AML-193 (cell line): ENCODE data around the gene KRT80.

Experiments used
- DNase-seq, 2 experiments: peaks; one replicate each; lab custom pipeline; 2025; lab: John Stamatoyannopoulos, UW

KRT80 gene

DNA sequence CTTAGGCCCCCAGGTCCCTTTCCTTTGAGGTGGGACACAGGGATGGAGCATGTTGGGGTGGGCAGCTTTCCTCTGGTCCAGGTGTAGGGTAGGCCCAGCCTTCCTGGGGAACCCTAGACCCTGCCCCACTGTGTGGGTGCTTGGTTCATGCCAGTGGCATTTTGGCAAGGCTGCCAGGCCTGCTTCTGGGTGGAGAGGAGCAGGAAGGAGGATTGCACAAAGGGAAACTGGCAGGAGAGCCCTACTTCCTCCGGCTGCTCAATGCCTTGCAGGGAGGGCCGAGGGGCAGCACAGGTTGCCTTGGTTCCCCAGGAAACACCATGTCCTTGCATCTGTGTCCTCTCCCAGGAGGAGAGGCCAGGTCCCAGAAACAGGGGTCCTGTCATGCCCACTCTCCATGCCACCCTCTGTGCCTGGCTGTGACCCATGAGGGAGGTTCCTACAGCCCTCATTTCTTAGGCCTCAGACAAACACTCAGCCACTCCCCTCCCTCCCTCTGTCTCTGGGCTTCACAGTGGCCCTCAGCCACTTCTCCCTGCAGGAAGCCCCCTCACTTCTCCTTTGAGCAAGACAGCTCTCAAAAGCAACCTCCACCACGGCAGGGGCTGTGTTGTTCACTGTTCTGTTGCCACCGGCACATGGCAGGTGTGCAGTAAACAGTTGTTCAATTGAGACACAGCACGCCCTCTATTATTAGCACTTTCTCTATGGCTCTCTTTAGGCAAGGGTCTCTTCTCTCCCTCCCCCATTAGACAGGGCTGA, 6.8 kb upstream of the KRT80 start:
- DNase-seq: peak; percentile 91

DNA sequence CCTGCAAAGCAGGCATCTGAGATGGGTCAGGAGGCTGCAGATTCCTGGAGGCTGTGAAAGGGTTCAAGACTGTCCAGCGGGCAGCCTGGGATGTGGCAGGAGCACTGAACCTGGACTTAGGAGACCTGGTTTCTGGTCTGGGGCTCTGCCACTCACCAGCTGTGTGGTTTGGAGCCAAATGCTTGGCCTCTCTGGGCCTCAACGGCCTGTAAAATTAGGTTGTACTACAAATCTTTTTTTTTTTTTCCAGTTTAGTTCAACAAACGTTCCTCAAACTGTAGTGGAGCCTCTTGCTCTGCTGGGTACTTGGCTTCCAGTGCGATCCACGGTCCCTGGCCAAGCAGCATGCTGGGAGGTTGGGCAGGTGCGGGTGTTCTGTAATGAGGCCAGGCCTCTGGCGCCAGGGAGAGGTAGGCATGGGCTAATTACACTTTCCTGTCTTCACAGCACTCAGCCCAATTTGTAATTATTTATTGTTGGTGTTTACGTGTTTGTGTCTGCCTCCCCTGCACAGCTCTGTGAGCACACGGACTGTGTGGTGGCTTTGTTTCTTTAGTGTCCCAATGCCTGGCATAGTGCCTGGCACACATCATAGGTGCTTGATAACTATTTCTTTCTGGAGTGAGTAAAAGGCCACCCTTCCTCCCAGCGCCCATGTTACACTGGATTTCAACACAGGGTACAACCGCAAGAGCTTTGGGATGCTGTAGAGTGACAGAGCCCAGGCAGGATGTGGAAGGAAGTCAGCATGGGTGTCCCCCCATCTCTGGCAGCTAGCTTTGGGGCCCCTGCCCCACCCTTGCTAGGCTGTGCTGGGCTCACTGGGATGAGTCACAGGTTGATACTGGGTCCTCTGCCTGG, 5.8 kb upstream of the KRT80 start:
- DNase-seq: peak; percentile 97 to 98

DNA sequence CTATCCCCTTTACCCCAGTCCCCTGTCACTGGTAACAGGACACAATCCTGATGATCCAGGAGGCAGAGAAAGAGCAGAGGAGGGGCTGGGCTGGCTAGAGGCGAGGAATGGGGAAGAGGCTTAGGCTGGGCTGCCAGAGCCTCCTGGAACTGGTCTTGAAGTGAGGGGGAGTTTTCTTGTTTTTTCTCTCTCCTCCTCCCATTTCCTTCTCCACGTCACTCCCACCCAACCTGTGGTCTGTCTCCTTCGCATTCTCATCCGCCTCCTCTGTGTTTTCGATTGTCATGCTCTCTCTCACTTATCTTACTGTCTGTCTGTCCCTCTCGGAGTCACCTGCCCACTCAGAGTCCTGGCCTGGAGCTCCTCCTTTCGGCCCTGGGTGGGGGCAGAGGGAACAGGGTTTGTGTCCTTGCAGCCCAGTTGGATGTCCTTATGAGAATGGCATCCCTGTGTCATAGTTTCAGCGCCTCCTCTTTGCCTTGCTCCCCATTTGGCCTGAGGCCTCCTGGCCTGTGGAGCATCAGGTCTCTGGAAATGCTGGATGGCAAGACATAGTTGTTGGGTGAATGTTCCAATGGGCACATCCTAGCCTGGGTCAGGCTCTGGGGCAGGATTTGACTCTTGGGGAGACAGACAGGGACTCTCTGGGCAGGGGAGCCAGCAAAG, 3.4 kb upstream of the KRT80 start:
- peak in 1 of 2 experiments; percentile 9 for DNase-seq

DNA sequence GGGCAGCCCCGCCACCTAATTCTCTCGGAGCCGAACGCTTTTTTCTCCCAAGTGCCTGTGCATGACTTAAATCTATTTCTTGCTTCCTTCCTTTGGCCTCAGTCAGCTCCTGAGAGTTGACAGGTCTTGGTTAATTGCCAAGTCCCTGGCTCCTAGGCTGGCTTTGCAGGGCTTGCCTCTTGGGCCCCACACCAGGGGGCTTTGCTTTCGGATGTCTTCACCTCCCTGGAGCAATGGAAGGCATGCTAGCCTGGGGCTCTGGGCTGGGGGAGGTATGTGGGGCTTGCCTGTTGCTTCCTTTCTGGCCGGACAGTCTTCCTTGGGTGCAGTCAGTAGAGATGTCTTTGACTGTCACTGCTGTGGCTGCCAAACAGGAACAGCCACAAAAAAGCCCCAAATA, 2.2 kb upstream of the KRT80 start:
- DNase-seq: no peak

DNA sequence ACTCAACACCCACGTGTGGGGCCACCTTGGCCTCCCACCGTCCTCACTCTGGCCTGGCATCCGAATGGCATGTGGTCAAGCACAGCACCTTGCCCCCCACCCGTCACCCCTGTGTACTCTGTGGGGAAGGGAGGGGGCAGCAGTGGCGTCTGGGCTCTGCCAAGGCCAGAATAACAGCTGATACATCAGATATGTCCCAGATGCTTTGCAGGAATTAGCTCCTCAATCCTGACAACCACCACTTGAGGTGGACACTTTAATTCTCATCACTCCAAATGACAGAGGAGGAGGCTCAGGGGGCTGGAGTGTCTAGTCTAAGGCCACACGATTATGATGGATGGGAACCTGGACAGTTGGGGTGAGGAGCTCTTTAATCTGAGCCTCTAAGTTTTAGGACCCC, 1.7 kb upstream of the KRT80 start:
- DNase-seq: no peak

DNA sequence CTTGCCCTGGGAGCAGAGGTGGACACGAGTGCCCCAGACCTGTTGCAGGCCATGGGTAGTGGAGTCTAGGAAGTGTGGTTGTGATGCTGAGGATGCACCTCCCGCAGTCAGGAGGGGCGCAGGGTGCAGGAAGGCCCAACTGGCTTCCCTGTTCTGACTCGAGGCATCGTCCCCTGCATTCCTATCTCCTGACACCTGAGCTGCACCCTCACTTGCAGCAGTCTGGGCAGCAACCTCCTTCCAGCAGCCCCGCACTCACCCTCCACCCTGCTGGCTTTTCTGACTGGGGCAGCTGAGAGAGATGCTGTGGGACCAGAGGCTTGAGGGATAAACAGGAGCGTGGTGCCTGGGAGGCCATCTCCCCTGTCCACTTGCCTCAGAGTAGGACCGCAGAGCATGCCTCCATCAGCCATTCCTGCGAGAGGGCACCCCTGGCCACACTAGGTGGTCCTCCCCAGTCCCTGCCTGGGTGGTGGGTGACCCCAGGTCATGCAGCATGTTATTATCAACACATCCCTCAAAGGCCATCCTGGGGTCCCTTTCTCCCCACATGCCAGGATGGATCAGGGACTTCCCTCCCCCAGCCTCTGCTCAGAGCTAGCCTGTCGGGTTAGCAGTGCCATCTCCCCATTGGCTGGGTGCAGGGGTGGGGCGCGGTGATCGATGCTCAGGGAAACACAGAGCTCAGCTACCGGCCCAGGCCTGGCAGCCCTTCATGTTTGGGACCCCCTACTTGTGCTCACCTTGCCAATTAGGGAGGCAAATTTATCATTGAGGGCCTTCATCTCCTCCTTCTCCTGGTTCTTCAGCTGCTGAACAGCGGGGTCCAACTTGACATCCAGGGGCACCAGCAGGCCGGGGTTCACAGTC, 719 bp downstream of the KRT80 start:
- no peak for DNase-seq

DNA sequence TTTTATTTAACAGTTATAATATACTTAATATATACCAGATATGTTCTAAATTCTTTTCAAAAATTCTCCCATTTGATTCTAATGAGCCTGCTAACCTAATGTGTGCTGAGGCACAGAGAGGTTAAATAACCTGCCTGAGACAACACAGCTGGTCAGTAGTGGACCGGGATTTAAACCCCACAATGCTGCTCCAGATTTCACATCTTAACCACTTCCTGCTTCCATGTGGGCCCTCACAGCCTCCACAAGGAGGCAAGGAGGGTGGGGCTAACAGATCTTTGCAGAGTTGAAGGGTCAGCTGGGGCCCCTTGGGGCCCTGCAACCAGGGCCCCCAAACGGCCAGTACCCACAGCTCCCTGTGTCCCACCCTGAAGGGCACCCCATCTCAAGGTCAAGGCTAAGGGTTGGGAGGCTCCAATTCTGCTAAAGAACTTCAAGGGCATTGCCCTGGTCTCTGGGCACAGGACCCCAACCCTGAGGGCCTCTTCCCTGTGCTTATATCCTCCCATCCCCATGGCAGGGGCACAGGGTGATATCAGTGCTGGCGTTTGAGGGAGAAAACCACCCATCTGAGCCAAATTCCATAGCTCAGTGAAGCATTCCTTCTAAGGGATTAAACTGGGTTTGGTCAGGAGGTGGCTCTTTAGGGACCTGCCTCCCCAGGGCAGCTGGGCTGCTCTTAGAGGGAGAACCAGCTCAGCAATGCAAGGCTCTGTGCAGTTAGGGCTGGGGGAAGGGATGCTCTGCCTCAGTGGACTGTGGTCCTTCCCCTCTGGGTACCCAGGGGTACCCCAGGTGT, 2.2 kb downstream of the KRT80 start:
- DNase-seq: peak; percentile 15 to 33

DNA sequence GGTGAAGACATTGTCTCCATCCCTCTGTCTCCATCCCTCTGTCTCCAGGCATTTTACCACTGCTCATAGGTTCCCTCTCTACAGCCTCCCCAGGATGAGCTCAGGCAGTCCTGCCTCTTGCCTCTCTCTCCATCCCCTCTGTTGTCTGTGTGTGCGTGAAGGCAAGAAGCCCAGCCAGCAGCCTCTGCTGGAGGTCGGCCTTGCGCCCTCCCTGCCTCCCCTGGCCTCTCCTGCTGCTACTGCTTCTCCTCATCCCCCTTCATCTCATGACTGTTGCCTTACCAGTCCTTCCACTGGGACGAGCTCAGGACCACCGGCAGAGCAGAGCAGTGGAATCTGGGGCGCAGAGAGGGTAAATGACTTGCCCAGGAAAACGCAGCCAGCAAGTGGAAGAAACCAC, 3.2 kb downstream of the KRT80 start:
- no peak for DNase-seq

DNA sequence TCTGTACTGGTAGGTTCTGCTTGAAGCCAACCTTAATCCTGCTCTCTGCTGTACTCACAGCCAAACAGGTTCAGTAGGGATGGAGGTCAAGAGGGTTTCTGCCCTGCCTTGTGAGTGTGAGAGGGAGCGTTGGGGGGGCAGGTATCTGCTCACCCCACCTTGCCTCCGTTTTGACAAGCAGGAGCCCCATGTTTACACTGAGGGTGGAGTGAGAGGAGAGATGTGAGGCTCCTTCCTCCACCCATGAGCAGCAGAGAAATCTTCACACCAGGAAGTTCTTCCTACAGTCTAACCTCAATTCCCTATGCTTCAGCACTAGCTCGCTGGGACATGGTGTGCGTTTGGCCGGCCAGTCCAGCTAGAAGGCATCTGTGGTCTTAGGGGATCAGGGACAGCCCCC, 4.2 kb downstream of the KRT80 start:
- DNase-seq: no peak

DNA sequence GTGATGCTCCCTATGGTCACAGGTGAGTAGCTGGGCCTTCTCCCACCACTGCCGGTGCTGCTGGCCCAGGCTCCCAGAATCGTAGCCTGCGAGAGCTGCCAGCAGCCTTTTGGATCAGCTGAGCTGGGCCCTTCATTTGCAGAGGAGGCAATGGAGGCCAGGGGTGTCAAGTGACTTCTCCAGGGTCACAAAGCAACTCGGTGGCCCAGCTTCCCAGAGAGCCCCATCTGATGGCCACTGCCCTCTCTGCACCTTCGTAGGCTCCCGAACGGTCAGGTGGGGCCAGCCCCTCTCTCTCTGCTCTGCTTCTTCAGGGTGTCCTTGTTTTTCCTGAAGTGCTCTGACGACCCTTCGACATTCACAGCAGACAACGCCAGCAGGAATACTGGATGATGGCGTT, 4.6 kb downstream of the KRT80 start:
- no peak for DNase-seq

DNA sequence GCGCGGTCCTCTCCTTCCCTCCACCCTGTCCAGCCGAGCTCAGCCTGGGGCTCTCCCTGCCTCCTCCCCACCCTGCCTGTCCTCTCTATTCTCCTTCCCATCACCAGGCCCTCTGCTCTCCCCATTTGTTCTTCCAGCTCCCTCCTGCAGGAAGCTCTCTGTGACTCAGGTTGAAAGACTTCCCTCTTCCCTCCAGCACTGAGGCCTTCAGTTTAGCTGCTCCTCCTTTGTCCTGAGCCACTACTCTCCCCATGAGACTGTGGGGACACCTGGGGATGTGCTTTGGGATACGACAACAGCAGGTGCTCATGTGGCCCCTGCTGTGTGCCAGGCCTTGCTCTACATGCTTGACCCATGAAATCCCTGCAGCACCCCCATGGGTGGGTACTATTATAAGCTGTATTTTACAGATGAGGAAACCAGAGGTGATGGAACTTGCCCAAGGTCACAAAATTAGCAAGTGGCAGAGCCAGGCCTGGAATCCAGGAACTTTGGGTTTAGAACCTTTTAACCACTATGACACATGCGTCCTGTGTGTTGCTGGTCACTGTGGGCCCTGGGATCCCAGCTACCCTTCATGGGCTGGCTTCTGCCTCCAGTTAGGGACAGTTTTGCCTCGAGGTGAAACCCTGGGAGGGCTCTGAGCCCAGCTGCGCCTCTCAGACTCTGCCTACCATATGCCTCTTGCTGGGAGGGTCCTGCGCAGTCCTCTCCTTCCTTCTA, 5.5 kb downstream of the KRT80 start:
- peak; percentile 36 to 52 for DNase-seq

DNA sequence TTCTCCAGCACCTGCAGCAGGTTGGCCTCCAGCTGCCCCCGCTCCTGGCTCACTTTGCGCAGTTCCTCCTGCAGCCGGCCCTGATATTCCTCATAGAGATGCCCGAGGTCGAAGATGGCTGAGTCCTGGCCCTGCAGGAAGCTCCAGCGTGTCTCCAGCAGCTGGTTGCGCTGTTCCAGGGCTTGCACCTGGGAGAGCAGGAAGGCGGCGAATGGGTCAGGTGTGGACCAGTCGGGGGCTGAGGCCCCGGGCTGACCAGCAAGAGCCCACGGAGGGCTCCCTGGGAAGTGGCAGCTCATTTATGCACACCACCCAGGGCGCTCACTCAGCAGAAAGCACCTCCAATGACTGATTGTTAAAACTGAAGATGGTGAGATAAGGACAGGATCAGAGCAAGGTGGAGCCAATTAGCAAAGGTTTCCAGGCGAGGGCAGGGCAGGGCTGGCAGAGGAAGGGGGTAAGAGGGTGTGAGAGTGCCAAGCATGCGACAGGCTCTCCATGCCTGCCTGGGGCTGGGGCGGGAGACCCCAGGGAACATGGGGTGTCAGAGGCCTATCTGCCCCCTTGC, 6.3 kb downstream of the KRT80 start:
- DNase-seq: no peak

DNA sequence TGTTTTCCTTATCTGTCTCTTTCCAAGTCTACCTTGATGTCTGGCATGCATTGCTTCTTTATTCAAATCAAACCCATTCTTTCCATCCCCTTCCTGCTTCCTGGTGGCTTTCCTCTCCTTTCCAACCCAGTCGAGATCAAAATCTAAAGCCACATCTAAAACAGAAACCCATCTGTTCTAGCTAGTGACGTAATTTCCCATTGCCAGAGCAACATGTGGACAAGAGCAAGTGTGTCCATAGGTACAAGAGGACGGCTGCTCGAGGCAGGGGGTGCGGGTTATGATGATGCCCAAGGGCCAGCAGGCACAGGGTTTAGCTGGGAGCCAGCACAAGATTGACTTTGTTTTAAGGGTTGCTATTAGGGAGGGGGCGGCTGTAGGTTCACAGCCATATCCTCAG, 7.0 kb downstream of the KRT80 start:
- DNase-seq: peak in 1 of 2 experiments; percentile 18

DNA sequence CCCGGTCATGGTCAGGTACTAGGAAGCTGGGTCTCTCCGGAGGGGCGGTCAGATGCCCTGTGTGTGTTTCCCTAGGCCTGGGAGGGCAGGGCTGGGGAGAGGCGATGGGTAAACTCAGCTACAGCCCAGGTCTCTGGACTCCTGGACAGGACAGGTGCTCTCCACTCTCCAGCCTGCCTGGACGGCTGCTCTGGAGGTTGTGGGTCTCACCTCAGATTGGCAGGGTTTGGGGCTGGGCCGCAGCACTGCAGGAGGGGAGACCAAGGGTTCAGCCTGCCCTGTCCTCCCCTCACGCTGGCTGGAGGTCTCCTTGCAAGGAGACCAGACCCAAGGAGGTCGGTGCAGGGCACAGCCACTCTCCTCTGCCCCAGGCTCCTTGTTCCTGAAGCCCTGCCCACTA, 7.8 kb downstream of the KRT80 start:
- no peak for DNase-seq

DNA sequence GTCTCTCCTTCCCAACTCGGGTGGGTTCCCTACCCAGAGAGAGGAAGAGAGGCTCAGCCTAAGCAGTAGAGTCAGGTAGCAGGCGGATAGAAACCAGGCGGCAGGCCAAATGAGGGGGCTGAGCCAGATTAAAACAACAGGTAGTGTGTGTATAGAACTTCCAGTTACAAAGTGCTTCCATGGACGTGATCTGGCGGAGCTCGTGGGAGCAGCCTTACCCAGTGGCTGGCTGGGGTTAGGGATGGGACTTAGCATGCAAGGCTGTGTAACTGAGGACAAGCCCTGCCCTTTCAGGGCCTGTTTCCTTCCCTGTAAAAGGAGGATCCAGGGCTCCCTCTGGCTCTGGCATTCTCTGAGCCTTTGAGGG, 8.3 kb downstream of the KRT80 start:
- DNase-seq: no peak

DNA sequence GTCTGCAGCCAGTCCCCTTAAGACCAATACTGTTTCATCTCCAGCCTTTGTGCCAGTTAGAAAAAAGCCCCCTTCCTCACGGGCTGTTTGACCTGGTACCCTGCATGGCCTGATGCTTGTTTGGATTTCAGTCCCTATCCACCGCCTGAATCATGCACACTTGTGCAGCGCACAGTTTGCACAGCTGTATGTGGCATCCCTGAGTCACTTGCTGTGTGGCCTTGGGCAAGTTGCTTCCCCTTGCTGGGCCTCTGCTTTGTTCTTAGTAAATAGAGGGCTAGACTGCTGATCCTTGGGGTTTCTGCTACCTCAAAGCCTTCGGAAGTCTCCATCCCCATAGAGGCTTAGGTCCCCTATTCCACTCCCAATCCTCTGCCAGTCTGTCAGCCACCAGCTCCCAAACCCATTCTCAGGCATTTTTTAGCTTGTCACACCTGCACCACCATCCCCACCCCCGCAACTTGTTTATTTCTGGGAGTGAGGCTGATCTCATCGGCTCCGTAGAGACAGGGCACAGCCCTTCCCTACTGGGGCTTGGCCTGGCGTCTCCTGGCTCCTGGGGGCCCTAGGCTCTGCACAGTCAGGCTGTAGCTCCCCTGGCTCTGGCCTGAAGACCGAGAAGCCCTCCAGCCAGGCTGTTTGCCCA, 8.8 kb downstream of the KRT80 start:
- no peak for DNase-seq

DNA sequence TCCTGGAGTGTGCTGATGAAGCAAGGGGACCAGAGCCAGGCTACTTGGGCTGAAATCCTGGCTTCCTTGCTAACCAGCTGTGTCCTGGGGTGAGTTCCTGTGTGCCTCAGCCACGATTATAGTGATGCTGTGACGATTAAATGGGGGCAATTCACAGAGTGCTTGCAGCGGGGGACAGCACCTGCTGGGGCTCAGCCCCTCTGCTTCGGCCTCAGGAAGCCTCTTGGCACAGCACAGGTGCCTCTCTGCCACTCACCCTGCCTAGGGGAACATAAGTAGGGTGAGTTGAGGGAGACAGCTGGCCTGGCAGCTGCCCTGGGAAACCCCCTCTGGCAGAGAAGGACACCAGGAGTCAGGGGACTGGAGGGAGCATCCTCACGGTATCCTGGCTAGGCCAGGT, 9.4 kb downstream of the KRT80 start:
- no peak for DNase-seq

DNA sequence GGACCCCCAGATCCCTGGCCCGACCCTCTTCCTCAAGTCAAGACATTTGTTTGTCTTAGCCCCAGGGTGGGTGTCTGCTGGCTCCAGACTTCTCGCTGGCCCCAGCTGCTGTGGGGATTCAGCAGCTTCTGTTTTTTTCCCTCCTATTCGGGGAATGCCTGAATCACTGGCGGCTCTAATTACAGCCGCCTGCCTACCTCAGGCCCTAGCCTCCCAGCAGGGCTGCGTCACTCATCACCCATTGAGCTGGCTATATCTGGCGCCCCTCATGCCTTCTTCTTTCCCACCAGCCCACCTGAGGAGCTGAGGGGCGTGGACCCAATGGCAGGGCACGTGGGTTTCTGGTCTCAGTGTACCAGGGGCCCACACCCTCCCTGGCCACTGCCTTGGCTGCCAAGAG, 10.1 kb downstream of the KRT80 start:
- DNase-seq: no peak

DNA sequence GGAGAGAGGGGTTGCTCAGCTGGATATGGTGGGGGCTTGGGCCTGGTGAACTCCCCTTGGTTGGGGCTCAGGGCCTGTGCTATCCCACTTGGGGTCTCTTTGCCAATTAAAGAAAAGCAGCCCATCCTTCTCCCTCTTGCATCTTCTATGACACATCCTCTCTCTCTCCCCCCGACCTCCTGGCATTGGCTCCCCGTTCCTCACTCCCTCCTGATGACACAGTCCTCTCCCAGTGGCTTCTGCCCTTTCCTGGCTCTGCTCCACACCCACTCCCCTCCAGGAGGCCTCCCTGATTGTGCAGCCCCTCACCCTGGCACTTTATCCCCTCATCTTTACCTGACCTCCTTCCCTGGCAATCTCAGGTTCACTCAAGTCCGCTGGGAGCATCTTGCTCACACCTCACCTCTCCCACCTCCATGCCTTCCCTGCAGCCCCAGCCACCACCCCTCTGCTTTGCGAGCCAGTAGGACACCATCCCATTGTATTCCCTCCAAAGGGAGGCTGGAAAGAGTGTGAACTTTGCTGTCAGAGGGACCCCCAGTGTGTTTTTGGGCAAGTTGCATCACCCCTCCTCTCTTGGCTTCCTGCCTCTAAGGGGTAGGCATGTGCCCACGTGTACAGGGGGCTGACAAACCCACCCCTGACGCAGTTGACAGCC, 10.7 kb downstream of the KRT80 start:
- no peak for DNase-seq
